HEK293 (cell line): ENCODE measurements around the gene FAM118A.
A peak's percentile ranks its signal among the peaks of the same experiment; 100 is the strongest.
"Not testable (repeated sequence)": the region's sequence is repeated elsewhere in the genome, so short reads cannot be mapped to it uniquely, and the experiment has no call there.

Experiments
- CTCF ChIA-PET: fragments of 350-600 bp; formaldehyde crosslinking; extraction: SDS; loops from one replicate; lab custom pipeline; 2021; ENCODE audit warnings: antibody characterized with exemption; lab: Yijun Ruan, JAX
- POLR2A ChIA-PET: fragments of 300-600 bp; formaldehyde crosslinking; extraction: SDS; loops from one replicate; lab custom pipeline; 2020; ENCODE audit warnings: antibody characterized with exemption, inconsistent platforms; lab: Yijun Ruan, JAX
- H3K27ac ChIP-seq: fragments of 200-500 bp; sonication (Bioruptor generic); 2 replicates; pipeline ENCODE4 v1.5.1; 2014; ENCODE audit warnings: low read depth, low read length, control low read depth, inconsistent platforms; ENCODE audit errors: extremely low read depth
- H3K36me3 ChIP-seq, 2 experiments: fragments of 200-500 bp in 1 of 2; sonication (Bioruptor generic) in 1 of 2; 1 replicate in 1 of 2; 2 replicates in 1 of 2; pipeline ENCODE4 v1.5.1; 2014 to 2017; ENCODE audit warnings: inconsistent platforms in 2 of 2, low read length in 2 of 2; ENCODE audit not compliant: control insufficient read depth in 2 of 2, insufficient read depth in 1 of 2
- H3K4me1 ChIP-seq: fragments of 200-500 bp; sonication (Bioruptor generic); 2 replicates; pipeline ENCODE4 v1.5.1; 2014; ENCODE audit warnings: mild to moderate bottlenecking, low read length, inconsistent platforms; ENCODE audit not compliant: control insufficient read depth, insufficient read depth
- H3K4me3 ChIP-seq: 2 replicates; pipeline ENCODE4 v1.5.1; 2011; ENCODE audit warnings: low read depth, mild to moderate bottlenecking, control low read depth, low read length, moderate library complexity
- H3K9me3 ChIP-seq: fragments of 200-500 bp; sonication (Bioruptor generic); 2 replicates; pipeline ENCODE4 v1.5.1; 2014; ENCODE audit warnings: low read depth, low read length, inconsistent platforms; ENCODE audit not compliant: control insufficient read depth, insufficient read depth
- ATF2 ChIP-seq: fragments of 450-650 bp; formaldehyde crosslinking; IDR thresholded peaks from 2 replicates; pipeline ENCODE4 v1.5.1; 2016; ENCODE audit warnings: missing biosample characterization, missing genetic modification characterization, low read depth
- PRDM10 ChIP-seq: fragments of 450-650 bp; formaldehyde crosslinking; IDR thresholded peaks from 2 replicates; pipeline ENCODE4 v1.5.1; 2016; ENCODE audit warnings: missing biosample characterization, missing genetic modification characterization
- SETDB1 ChIP-seq: IDR thresholded peaks from one replicate; pipeline ENCODE4 v1.6.1; 2017; ENCODE audit warnings: mild to moderate bottlenecking, low read length, moderate library complexity, mixed read lengths; ENCODE audit not compliant: insufficient read length
- ZBTB21 ChIP-seq: fragments of 450-650 bp; formaldehyde crosslinking; IDR thresholded peaks from 2 replicates; pipeline ENCODE4 v1.5.1; 2017; ENCODE audit warnings: missing biosample characterization, missing genetic modification characterization
- ZBTB7A ChIP-seq: fragments of 450-650 bp; formaldehyde crosslinking; IDR thresholded peaks from 2 replicates; pipeline ENCODE4 v1.5.1; 2016; ENCODE audit warnings: low read depth, missing biosample characterization, missing genetic modification characterization
- ZNF10 ChIP-seq: fragments of 450-650 bp; formaldehyde crosslinking; IDR thresholded peaks from 2 replicates; pipeline ENCODE4 v1.5.1; 2017; ENCODE audit warnings: missing biosample characterization, missing genetic modification characterization
- ZNF221 ChIP-seq: fragments of 450-650 bp; formaldehyde crosslinking; IDR thresholded peaks from 2 replicates; pipeline ENCODE4 v1.5.1; 2017; ENCODE audit warnings: missing biosample characterization, missing genetic modification characterization, borderline replicate concordance
- ZNF423 ChIP-seq: fragments of 450-650 bp; formaldehyde crosslinking; IDR thresholded peaks from 2 replicates; pipeline ENCODE4 v1.5.1; 2016; ENCODE audit warnings: missing biosample characterization, missing genetic modification characterization
- ZNF433 ChIP-seq: fragments of 450-650 bp; formaldehyde crosslinking; IDR thresholded peaks from 2 replicates; pipeline ENCODE4 v1.5.1; 2016; ENCODE audit warnings: missing biosample characterization, missing genetic modification characterization, low read depth
- ZNF48 ChIP-seq: fragments of 450-650 bp; formaldehyde crosslinking; IDR thresholded peaks from 2 replicates; pipeline ENCODE4 v1.5.1; 2016; ENCODE audit warnings: missing biosample characterization, missing genetic modification characterization
- ZNF704 ChIP-seq: fragments of 450-650 bp; formaldehyde crosslinking; IDR thresholded peaks from 2 replicates; pipeline ENCODE4 v1.5.1; 2016; ENCODE audit warnings: missing biosample characterization, missing genetic modification characterization
- ZSCAN30 ChIP-seq: fragments of 450-650 bp; IDR thresholded peaks from 2 replicates; pipeline ENCODE4 v1.5.1; 2018; ENCODE audit warnings: missing biosample characterization, mild to moderate bottlenecking, missing genetic modification characterization, moderate library complexity
- ZXDB ChIP-seq: fragments of 450-650 bp; formaldehyde crosslinking; IDR thresholded peaks from 2 replicates; pipeline ENCODE4 v1.5.1; 2016; ENCODE audit warnings: missing biosample characterization, missing genetic modification characterization
- TF ChIP-seq, protein P1 (sequence below): fragments of 450-650 bp; formaldehyde crosslinking; IDR thresholded peaks from 2 replicates; pipeline ENCODE4 v1.5.1; 2017; ENCODE audit warnings: missing biosample characterization, missing genetic modification characterization
- TF ChIP-seq, protein P2 (sequence below): fragments of 450-650 bp; IDR thresholded peaks from 2 replicates; pipeline ENCODE4 v1.5.1; 2018; ENCODE audit warnings: missing biosample characterization, mild to moderate bottlenecking, missing genetic modification characterization

FAM118A gene

DNA sequence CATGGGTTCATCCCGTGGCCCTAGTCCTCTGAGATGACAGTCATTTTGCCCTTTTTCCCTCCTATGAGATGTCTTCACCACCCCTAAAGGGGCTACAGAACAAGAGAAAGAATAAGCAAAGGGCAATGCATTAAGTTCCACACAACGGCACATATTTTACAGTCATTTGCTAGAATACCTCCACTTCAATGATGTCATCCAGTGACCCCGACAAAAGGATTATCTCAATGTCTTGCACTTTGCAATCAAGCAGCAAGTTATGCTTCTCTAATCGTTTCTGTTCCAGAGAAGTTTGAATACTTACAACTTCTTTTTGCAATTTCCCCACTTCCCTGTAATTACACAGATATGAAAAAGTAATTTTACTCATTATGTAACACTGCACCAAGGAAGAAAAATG is 49.9 kb downstream of the FAM118A start:
- no peak overlapping the region for H3K4me3 ChIP-seq
- no peak overlapping the region for H3K27ac ChIP-seq
- no peaks in the 10 kb centered on the region for H3K9me3 ChIP-seq
- no peaks in the 10 kb centered on the region for H3K4me1 ChIP-seq
- POLR2A ChIA-PET: no interaction called here
- no peaks in the 10 kb centered on the region for H3K36me3 ChIP-seq
- CTCF ChIA-PET: no interaction called here
- TF ChIP-seq ZNF48 (no peak), ATF2 (tag by site-specific recombination) (peak; percentile 82), ZBTB21 (tag by site-specific recombination) (0 out of 2 replicates have a peak, but pooled peaks have one; percentile 20)
- TF ChIP-seq, protein P1, sequence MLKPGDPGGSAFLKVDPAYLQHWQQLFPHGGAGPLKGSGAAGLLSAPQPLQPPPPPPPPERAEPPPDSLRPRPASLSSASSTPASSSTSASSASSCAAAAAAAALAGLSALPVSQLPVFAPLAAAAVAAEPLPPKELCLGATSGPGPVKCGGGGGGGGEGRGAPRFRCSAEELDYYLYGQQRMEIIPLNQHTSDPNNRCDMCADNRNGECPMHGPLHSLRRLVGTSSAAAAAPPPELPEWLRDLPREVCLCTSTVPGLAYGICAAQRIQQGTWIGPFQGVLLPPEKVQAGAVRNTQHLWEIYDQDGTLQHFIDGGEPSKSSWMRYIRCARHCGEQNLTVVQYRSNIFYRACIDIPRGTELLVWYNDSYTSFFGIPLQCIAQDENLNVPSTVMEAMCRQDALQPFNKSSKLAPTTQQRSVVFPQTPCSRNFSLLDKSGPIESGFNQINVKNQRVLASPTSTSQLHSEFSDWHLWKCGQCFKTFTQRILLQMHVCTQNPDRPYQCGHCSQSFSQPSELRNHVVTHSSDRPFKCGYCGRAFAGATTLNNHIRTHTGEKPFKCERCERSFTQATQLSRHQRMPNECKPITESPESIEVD: peak; percentile 61

DNA sequence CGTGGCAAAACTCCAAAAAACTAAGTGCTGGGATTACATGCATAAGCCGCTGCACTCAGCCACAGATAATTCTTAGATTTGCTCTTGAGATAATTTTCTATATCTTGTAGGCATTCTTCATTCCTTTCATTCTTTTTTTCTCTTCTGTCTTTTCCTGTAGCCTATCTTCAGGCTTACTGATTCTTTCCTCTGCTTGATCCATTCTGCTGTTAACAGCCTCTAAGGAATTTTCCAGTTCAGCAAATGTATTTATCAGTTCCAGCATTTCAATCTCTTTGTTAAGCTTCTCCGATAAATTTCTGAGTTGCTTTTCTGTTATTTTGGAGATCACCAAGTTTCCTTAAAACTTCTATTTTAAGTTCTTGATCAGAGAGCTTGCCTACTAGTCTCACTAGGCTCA is 57.0 kb downstream of the FAM118A start:
- ChIA-PET CTCF (no interaction called here), POLR2A (no interaction called here)
- Histone ChIP-seq H3K9me3 (no peaks in the 10 kb centered on the region), H3K4me1 (no peaks in the 10 kb centered on the region), H3K4me3 (no peak overlapping the region), H3K36me3 (no peaks in the 10 kb centered on the region), H3K27ac (no peak overlapping the region)
- TF ChIP-seq ZNF221 (tag by site-specific recombination) (no peak), SETDB1 (peak; percentile 89), ZNF433 (tag by site-specific recombination) (no peak)

DNA sequence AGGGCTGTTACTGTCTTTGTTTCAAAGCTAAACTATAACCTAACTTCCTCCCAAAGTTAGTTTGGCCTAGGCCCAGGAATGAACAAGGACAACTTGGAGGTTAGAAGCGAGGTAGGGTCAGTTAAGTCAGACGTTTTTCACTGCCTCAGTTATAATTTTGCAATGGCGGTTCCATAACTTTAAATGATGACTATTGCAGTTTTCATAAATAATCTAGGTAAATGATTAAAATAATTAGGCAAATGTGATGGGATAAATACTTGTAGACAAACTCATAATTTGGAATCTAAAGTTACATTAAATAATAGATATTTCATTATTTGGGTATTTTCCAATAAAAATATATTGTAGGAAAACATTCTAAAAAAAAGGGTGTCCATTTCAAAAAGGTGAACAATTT is 63.9 kb downstream of the FAM118A start:
- H3K36me3 ChIP-seq, H3K4me3 ChIP-seq, H3K27ac ChIP-seq, H3K4me1 ChIP-seq, POLR2A ChIA-PET, H3K9me3 ChIP-seq: not testable (repeated sequence)
- CTCF ChIA-PET: interaction anchor here (0.6 to 0.8 kb wide), 3 partner anchors 9 to 40 kb away, joined by 3 read pairs; partner anchors contain the start of genes RIBC2 and SMC1B

- Histone ChIP-seq H3K36me3 (no peaks in the 10 kb centered on the region), H3K4me3 (no peak overlapping the region), H3K4me1 (no peaks in the 10 kb centered on the region), H3K27ac (no peak overlapping the region), H3K9me3 (no peaks in the 10 kb centered on the region)
- TF ChIP-seq PRDM10 (tag by site-specific recombination): no peak
- TF ChIP-seq ZXDB: no peak
- TF ChIP-seq ZNF704: no peak
- TF ChIP-seq ZNF10: no peak
- no peak for TF ChIP-seq ZBTB7A (tag by site-specific recombination)
- no peak for TF ChIP-seq ZNF423 (tag by site-specific recombination)
- no peak for TF ChIP-seq ZSCAN30 (tag by site-specific recombination)
- TF ChIP-seq, protein P2, sequence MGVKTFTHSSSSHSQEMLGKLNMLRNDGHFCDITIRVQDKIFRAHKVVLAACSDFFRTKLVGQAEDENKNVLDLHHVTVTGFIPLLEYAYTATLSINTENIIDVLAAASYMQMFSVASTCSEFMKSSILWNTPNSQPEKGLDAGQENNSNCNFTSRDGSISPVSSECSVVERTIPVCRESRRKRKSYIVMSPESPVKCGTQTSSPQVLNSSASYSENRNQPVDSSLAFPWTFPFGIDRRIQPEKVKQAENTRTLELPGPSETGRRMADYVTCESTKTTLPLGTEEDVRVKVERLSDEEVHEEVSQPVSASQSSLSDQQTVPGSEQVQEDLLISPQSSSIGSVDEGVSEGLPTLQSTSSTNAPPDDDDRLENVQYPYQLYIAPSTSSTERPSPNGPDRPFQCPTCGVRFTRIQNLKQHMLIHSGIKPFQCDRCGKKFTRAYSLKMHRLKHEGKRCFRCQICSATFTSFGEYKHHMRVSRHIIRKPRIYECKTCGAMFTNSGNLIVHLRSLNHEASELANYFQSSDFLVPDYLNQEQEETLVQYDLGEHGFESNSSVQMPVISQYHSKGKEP: no peak
- POLR2A ChIA-PET: no interaction called here
- CTCF ChIA-PET: interaction anchor here (1.4 kb wide), 1 partner anchor 105 kb away, joined by 5 read pairs; no protein-coding TSS in a partner anchor
Measured at GRCh38 chr22:45376009-45376408, 66.3 kb downstream of the FAM118A start.
